ENCODE results near the gene C11orf65. TPM values are rescaled to one million over a fixed set of nuclear protein-coding genes. Genes with fewer than 3 reads are reported as not detected.

The C11orf65 gene
- 1.1 TPM for polyA plus RNA-seq (2012; ENCODE audit: insufficient read depth, insufficient read length, low read depth)

- peak within 1 kb of the TSS; percentile 93 for H3K4me3 ChIP-seq (ENCODE audit: low read depth, low read length)
- DNase-seq, result peak; percentile 97
- H3K36me3 ChIP-seq, result no peaks in the 10 kb centered on the region
- no peaks in the 10 kb centered on the region for H3K9me3 ChIP-seq
- TF ChIP-seq CTCF (IDR thresholded peaks at IDR 0.05; ENCODE audit: low read depth, low read length), result no peak
- no peaks in the 10 kb centered on the region for H3K4me1 ChIP-seq
- no peaks in the 10 kb centered on the region; the same call in 1 of the 2 replicates for H3K27me3 ChIP-seq
These were observed at the start of gene C11orf65 for GRCh38 chr11:108467091-108467823. C11orf65 (minus strand) TSS chr11:108467529; CDS start chr11:108461559, 5,970 bp downstream.

- no peak for DNase-seq
- H3K4me1 ChIP-seq, result no peaks in the 10 kb centered on the region
- H3K9me3 ChIP-seq, result no peaks in the 10 kb centered on the region
- TF ChIP-seq CTCF (IDR thresholded peaks at IDR 0.05; ENCODE audit: low read depth, low read length), result no peak
- H3K27me3 ChIP-seq, result peaks cover 20% of the 10 kb centered on the region
- no peaks in the 10 kb centered on the region for H3K36me3 ChIP-seq
- H3K4me3 ChIP-seq (ENCODE audit: low read depth, low read length), result no peak overlapping the region
These were observed 48.8 kb upstream of the C11orf65 start for GRCh38 chr11:108516125-108516524.

GRCh38 chr11:108512708-108513107, 45.4 kb upstream of the C11orf65 start:
- no peak overlapping the region for H3K4me3 ChIP-seq (ENCODE audit: low read depth, low read length)
- no peak for TF ChIP-seq CTCF (IDR thresholded peaks at IDR 0.05; ENCODE audit: low read depth, low read length)
- H3K4me1 ChIP-seq, result no peaks in the 10 kb centered on the region
- peaks cover 28% of the 10 kb centered on the region for H3K27me3 ChIP-seq
- no peak for DNase-seq
- H3K36me3 ChIP-seq, result no peaks in the 10 kb centered on the region
- H3K9me3 ChIP-seq, result no peaks in the 10 kb centered on the region

- no peak overlapping the region for H3K4me3 ChIP-seq (ENCODE audit: low read depth, low read length)
These were observed 44.6 kb upstream of the C11orf65 start for GRCh38 chr11:108511851-108512474.

GRCh38 chr11:108508653-108509593, 41.6 kb upstream of the C11orf65 start:
- peaks cover 22% of the 10 kb centered on the region for H3K27me3 ChIP-seq
- TF ChIP-seq CTCF (IDR thresholded peaks at IDR 0.05; ENCODE audit: low read depth, low read length), result no peak
- no peaks in the 10 kb centered on the region for H3K36me3 ChIP-seq
- no peaks in the 10 kb centered on the region for H3K4me1 ChIP-seq
- H3K9me3 ChIP-seq, result no peaks in the 10 kb centered on the region
- no peak overlapping the region for H3K4me3 ChIP-seq (ENCODE audit: low read depth, low read length)
- no peak for DNase-seq

More at GRCh38 chr11:108511851-108512474, 44.6 kb upstream of the C11orf65 start:
- no peak for DNase-seq
- TF ChIP-seq CTCF (IDR thresholded peaks at IDR 0.05; ENCODE audit: low read depth, low read length), result no peak
- Histone ChIP-seq H3K9me3 (no peaks in the 10 kb centered on the region), H3K4me1 (no peaks in the 10 kb centered on the region), H3K27me3 (peaks cover 28% of the 10 kb centered on the region), H3K36me3 (no peaks in the 10 kb centered on the region)
